ENCODE measurements around the gene WDR6. TPM values are rescaled to one million over a fixed set of nuclear protein-coding genes. Genes with fewer than 3 reads are reported as not detected.

The WDR6 gene
- total and polyA plus RNA-seq, 2 donors = 53.9 to 209 TPM

- DNase-seq (ENCODE audit: low read depth in 6 of 9, low spot score in 9 of 9) = peak in 7 of 9 donors; percentile 38 to 84 (median 62)
- Histone ChIP-seq H3K27me3 (ENCODE audit: control insufficient read depth in 2 of 2, insufficient read depth in 1 of 2, low read length in 1 of 2) (no peaks in the 10 kb centered on the region), H3K27ac (ENCODE audit: low read depth in 1 of 2, low read length in 1 of 2) (peak within 1 kb of the TSS; percentile 65 to 81), H3K4me1 (ENCODE audit: control insufficient read depth in 2 of 2, insufficient read depth in 2 of 2, low read length in 2 of 2) (peaks cover 9 to 23% of the 10 kb centered on the region in 2 donors), H3K4me3 (ENCODE audit: low read length in 2 of 2) (peak within 1 kb of the TSS; percentile 59 to 64), H3K36me3 (ENCODE audit: control insufficient read depth in 2 of 2, insufficient read depth in 2 of 2, low read length in 1 of 2) (peaks cover 7 to 10% of the 10 kb centered on the region in 2 donors), H3K9me3 (ENCODE audit: control insufficient read depth in 2 of 2, insufficient read depth in 1 of 2, low read length in 1 of 2) (no peaks in the 10 kb centered on the region)
- WGBS = under 1% methylated on average over 91 of the region's 91 CpGs
Observed at GRCh38 chr3:48989796-48990635, 17.2 kb upstream of the WDR6 start, which contains the start of gene P4HTM. TSS of gene P4HTM (plus strand) at chr3:48990241. CDS start at chr3:48990257, 16 bp downstream.

DNA sequence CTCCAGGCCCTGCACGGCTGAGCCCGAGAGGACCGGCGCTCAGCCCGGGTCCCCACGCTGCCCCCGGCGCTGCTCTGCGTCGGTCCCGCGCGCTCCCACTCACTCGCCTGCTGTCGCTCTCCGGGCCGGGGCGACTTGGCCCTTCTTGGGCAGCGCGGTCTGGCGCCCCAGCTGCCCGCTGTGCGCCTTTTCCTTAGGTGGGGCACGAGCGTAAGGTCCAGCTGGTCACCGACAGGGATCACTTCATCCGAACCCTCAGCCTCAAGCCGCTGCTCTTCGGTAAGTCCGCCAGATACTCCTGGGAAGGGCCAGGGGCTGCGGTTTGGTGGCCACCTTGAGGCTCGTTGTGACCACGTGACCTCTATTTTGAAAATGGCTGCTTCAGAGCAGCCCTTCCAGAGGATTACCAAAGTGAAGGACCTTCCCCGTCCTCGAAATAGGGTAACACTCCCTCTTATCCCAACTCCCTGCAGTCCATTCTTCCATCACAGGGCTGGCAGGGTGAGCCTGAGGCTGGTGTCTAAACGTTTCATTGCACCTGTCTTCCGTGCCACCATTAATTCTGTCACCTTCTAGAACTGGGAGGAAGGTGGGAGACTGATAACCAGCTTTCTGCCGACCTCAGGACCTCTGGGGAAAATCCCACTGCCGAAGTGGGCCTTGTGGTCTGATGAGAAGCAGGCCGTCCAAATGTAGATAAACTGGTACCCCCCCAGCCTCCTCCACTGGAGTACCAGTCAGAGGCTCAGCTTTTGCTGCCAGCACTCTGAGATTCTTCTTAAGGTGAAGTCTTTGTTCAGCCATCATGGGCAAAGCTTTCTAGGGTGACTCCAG is 16.3 kb upstream of the WDR6 start:
- Histone ChIP-seq H3K27me3 (ENCODE audit: control insufficient read depth in 2 of 2, insufficient read depth in 1 of 2, low read length in 1 of 2) (no peaks in the 10 kb centered on the region), H3K4me3 (ENCODE audit: low read length in 2 of 2) (peak overlapping the region; percentile 59 to 64), H3K27ac (ENCODE audit: low read depth in 1 of 2, low read length in 1 of 2) (peak overlapping the region; percentile 11 to 71), H3K4me1 (ENCODE audit: control insufficient read depth in 2 of 2, insufficient read depth in 2 of 2, low read length in 2 of 2) (peaks cover 9 to 23% of the 10 kb centered on the region in 2 donors), H3K9me3 (ENCODE audit: control insufficient read depth in 2 of 2, insufficient read depth in 1 of 2, low read length in 1 of 2) (no peaks in the 10 kb centered on the region), H3K36me3 (ENCODE audit: control insufficient read depth in 2 of 2, insufficient read depth in 2 of 2, low read length in 1 of 2) (peaks cover 2 to 7% of the 10 kb centered on the region in 2 donors)
- WGBS = 8% methylated on average over 40 of the region's 40 CpGs
- peak in 1 of 9 donors; percentile 40 for DNase-seq (ENCODE audit: low read depth in 6 of 9, low spot score in 9 of 9)

DNA sequence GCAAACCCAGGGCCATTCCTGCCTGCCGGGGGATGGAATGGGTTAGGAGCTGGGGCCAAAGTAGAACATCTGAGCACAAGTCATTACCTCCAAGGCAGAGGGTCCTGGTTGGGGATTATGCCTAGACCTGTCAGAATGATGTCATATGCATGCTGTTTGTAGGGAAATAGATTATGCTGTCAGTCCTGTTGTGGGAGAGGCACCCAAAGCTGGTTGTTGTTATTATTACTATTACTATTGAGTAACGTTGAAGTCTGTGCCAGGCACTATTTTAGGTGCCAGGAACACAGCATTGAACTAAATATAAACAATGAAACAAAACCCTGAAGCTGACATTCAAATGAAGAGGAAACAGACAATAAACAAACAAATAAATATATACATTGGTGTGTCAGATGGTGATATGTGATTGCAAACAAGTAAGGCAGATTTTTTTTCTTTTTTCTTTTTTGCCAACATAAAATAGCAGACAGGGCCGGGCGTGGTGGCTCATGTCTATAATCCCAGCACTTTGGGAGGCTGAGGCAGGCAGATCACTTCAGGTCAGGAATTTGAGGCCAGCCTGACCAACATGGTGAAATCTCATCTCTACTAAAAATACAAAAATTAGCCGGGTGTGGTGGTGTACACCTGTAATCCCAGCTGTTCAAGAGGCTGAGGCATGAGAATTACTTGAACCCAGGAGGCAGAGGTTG is 15.2 kb upstream of the WDR6 start:
- H3K27ac ChIP-seq (ENCODE audit: low read depth in 1 of 2, low read length in 1 of 2) = no peak overlapping the region
- H3K36me3 ChIP-seq (ENCODE audit: control insufficient read depth in 2 of 2, insufficient read depth in 2 of 2, low read length in 1 of 2) = peaks cover 7 to 8% of the 10 kb centered on the region in 2 donors
- WGBS = 96% methylated on average over 5 of the region's 5 CpGs
- H3K4me1 ChIP-seq (ENCODE audit: control insufficient read depth in 2 of 2, insufficient read depth in 2 of 2, low read length in 2 of 2) = peaks cover 9 to 23% of the 10 kb centered on the region in 2 donors
- no peak for DNase-seq (ENCODE audit: low read depth in 6 of 9, low spot score in 9 of 9)
- H3K27me3 ChIP-seq (ENCODE audit: control insufficient read depth in 2 of 2, insufficient read depth in 1 of 2, low read length in 1 of 2) = no peaks in the 10 kb centered on the region
- no peaks in the 10 kb centered on the region for H3K9me3 ChIP-seq (ENCODE audit: control insufficient read depth in 2 of 2, insufficient read depth in 1 of 2, low read length in 1 of 2)
- H3K4me3 ChIP-seq (ENCODE audit: low read length in 2 of 2) = no peak overlapping the region

- peaks cover 9 to 20% of the 10 kb centered on the region in 2 donors for H3K4me1 ChIP-seq (ENCODE audit: control insufficient read depth in 2 of 2, insufficient read depth in 2 of 2, low read length in 2 of 2)
- no peaks in the 10 kb centered on the region for H3K9me3 ChIP-seq (ENCODE audit: control insufficient read depth in 2 of 2, insufficient read depth in 1 of 2, low read length in 1 of 2)
- DNase-seq (ENCODE audit: low read depth in 6 of 9, low spot score in 9 of 9) = no peak
- H3K27ac ChIP-seq (ENCODE audit: low read depth in 1 of 2, low read length in 1 of 2) = no peak overlapping the region
- no peak overlapping the region for H3K4me3 ChIP-seq (ENCODE audit: low read length in 2 of 2)
- H3K36me3 ChIP-seq (ENCODE audit: control insufficient read depth in 2 of 2, insufficient read depth in 2 of 2, low read length in 1 of 2) = peaks cover 7 to 12% of the 10 kb centered on the region in 2 donors
- no peaks in the 10 kb centered on the region for H3K27me3 ChIP-seq (ENCODE audit: control insufficient read depth in 2 of 2, insufficient read depth in 1 of 2, low read length in 1 of 2)
Observed at GRCh38 chr3:48993834-48994233, 13.4 kb upstream of the WDR6 start.

DNA sequence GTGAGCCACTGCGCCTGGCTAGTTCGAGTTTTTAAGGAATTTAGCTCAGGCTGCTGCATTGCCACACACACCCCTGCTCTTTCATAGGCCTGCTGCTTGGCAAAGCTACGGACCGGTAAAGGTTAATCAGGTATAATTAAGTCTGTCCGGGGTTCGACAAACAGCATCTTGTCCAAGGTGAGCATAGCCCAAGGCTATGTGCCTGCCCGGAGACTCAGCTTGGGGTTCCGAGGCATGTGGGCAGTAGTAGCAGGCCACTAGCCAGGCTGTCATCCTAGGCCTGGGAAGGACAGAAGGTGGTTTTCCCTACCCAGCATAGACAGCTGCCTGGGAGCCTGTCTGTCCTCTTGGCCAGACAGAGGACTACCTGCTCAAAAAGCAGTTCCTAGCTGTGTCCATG is 10.6 kb upstream of the WDR6 start:
- Histone ChIP-seq H3K9me3 (ENCODE audit: control insufficient read depth in 2 of 2, insufficient read depth in 1 of 2, low read length in 1 of 2) (no peaks in the 10 kb centered on the region), H3K36me3 (ENCODE audit: control insufficient read depth in 2 of 2, insufficient read depth in 2 of 2, low read length in 1 of 2) (peaks cover 7 to 16% of the 10 kb centered on the region in 2 donors), H3K27ac (ENCODE audit: low read depth in 1 of 2, low read length in 1 of 2) (no peak overlapping the region), H3K27me3 (ENCODE audit: control insufficient read depth in 2 of 2, insufficient read depth in 1 of 2, low read length in 1 of 2) (no peaks in the 10 kb centered on the region), H3K4me3 (ENCODE audit: low read length in 2 of 2) (no peak overlapping the region), H3K4me1 (ENCODE audit: control insufficient read depth in 2 of 2, insufficient read depth in 2 of 2, low read length in 2 of 2) (peaks cover 0 to 2% of the 10 kb centered on the region in 2 donors)
- no peak for DNase-seq (ENCODE audit: low read depth in 6 of 9, low spot score in 9 of 9)
- WGBS = 97% methylated on average over 8 of the region's 8 CpGs

DNA sequence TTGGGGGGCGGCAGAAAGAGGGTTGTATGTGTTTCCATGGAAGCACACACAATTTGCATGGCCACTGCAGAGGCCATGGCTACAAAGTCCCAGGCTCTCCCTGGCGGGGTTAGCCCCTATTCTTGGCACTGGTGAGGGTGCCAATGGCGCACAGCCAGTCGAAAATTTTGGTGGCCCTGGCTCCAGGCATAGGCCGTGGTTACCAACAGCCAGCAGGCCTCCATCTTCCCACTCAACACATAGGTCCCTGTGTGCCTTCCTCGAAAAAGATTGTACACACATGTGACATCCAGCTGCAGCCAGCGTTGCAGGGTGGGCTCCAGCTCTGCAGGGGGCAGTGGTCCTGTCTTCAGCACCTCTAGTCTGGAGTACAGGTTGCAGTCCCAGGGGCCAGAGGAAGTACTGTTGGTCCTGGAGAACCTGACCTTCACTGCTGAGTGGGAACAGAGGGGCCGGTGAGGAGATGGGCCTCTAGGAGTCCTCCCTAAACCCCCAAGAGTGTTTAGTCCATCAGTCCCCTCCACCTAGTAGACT is 10.0 kb upstream of the WDR6 start:
- Histone ChIP-seq H3K9me3 (ENCODE audit: control insufficient read depth in 2 of 2, insufficient read depth in 1 of 2, low read length in 1 of 2) (no peaks in the 10 kb centered on the region), H3K4me3 (ENCODE audit: low read length in 2 of 2) (no peak overlapping the region), H3K27me3 (ENCODE audit: control insufficient read depth in 2 of 2, insufficient read depth in 1 of 2, low read length in 1 of 2) (no peaks in the 10 kb centered on the region), H3K27ac (ENCODE audit: low read depth in 1 of 2, low read length in 1 of 2) (no peak overlapping the region), H3K4me1 (ENCODE audit: control insufficient read depth in 2 of 2, insufficient read depth in 2 of 2, low read length in 2 of 2) (no peaks in the 10 kb centered on the region), H3K36me3 (ENCODE audit: control insufficient read depth in 2 of 2, insufficient read depth in 2 of 2, low read length in 1 of 2) (peaks cover 7 to 16% of the 10 kb centered on the region in 2 donors)
- DNase-seq (ENCODE audit: low read depth in 6 of 9, low spot score in 9 of 9) = no peak
- 95% methylated on average over 8 of the region's 8 CpGs for WGBS

DNA sequence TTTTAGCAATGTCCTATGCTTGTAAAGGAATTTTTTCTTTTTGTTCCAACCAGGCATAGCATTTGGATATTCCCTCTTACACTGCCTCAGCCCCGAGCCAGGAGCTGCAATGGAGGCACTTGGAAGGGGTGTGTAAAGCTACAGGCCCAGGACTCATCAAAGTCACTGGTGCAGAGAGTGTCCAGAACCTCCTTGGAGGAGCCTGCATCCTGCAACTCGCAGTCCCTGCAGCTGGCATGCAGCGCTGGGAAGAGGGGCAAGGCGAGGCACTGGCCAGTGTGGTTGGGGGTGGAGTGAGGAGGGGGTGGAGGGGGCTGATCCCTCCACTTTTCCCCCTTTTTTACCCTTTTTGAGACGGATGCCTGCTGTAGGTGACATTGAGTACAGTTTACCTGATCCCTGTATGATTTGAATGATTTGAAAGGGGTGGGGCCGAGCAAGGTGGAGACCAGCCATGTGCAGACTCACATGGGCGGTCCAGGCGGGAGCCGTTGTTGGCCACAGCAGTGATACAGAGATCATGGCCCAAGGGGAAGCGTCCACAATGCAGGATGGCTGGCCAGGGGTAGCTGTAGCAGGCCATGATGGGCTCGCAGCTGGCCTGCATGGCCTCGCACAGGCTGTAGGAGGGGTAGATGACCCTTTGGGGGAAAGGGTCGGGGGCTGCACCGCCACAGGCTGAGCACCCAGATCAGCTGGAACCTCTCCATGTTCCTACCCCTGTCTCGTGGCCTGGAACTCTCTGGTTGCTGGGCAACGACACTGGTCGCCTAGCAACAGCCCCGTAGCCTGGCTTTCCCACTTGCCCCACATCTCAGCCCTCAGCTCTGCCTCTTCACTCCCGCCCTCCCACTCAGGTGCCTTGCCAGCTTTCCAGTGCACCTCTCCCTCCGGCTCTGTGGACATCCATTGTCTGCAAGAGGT is 9.2 kb upstream of the WDR6 start:
- H3K4me1 ChIP-seq (ENCODE audit: control insufficient read depth in 2 of 2, insufficient read depth in 2 of 2, low read length in 2 of 2) = peaks cover 0 to 5% of the 10 kb centered on the region in 2 donors
- H3K4me3 ChIP-seq (ENCODE audit: low read length in 2 of 2) = no peak overlapping the region
- no peaks in the 10 kb centered on the region for H3K9me3 ChIP-seq (ENCODE audit: control insufficient read depth in 2 of 2, insufficient read depth in 1 of 2, low read length in 1 of 2)
- peaks cover 7 to 16% of the 10 kb centered on the region in 2 donors for H3K36me3 ChIP-seq (ENCODE audit: control insufficient read depth in 2 of 2, insufficient read depth in 2 of 2, low read length in 1 of 2)
- H3K27me3 ChIP-seq (ENCODE audit: control insufficient read depth in 2 of 2, insufficient read depth in 1 of 2, low read length in 1 of 2) = no peaks in the 10 kb centered on the region
- WGBS = 95% methylated on average over 20 of the region's 20 CpGs
- no peak for DNase-seq (ENCODE audit: low read depth in 6 of 9, low spot score in 9 of 9)
- H3K27ac ChIP-seq (ENCODE audit: low read depth in 1 of 2, low read length in 1 of 2) = no peak overlapping the region

All from thymus (tissue), 11 donors.